HCT116 (cell line): ENCODE measurements around the gene EARS2.
"Not testable (repeated sequence)": the region's sequence is repeated elsewhere in the genome, so short reads cannot be mapped to it uniquely, and the experiment has no call there.

Source experiments
- POLR2A ChIP-seq: IDR thresholded peaks from 2 replicates; pipeline ENCODE4 v1.7.0; 2011; ENCODE audit warnings: borderline replicate concordance; ENCODE audit not compliant: insufficient read depth, insufficient read length; ENCODE audit errors: extremely low read depth
- TF ChIP-seq, protein P1 (sequence below), 3 experiments: fragments of 200-600 bp in 1 of 3; sonication (generic) in 1 of 3; IDR thresholded peaks in 2 of 3; conservative IDR thresholded peaks in 1 of 3; 2 replicates each; pipeline ENCODE4 v1.5.1; 2012 to 2017; ENCODE audit warnings: low read depth in 2 of 3, low read length in 2 of 3, antibody characterized with exemption in 1 of 3, borderline replicate concordance in 1 of 3, control low read depth in 1 of 3, mild to moderate bottlenecking in 1 of 3, mixed read lengths in 1 of 3, mixed run types in 1 of 3, moderate library complexity in 1 of 3; ENCODE audit not compliant: insufficient read depth in 1 of 3

DNA sequence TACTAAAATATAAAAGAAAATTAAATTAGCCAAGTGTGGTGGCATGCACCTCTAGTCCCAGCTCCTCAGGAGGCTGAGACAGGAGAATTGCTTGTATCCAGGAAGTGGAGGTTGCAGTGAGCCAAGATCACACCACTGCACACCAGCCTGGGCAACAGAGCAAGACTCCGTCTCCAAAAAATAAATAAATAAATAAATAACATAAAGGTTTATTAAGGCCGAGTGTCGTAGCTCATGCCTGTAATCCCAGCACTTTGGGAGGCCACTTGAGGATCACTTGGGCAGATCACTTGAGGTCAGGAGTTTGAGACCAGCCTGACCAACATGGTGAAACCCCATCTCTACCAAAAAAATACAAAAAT, 16.4 kb downstream of the EARS2 start:
- TF ChIP-seq, protein P1, sequence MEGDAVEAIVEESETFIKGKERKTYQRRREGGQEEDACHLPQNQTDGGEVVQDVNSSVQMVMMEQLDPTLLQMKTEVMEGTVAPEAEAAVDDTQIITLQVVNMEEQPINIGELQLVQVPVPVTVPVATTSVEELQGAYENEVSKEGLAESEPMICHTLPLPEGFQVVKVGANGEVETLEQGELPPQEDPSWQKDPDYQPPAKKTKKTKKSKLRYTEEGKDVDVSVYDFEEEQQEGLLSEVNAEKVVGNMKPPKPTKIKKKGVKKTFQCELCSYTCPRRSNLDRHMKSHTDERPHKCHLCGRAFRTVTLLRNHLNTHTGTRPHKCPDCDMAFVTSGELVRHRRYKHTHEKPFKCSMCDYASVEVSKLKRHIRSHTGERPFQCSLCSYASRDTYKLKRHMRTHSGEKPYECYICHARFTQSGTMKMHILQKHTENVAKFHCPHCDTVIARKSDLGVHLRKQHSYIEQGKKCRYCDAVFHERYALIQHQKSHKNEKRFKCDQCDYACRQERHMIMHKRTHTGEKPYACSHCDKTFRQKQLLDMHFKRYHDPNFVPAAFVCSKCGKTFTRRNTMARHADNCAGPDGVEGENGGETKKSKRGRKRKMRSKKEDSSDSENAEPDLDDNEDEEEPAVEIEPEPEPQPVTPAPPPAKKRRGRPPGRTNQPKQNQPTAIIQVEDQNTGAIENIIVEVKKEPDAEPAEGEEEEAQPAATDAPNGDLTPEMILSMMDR (IDR thresholded peaks at IDR 0.05 in 2 of 3, conservative IDR thresholded peaks at IDR 0.05 in 1 of 3; ENCODE audit: borderline replicate concordance in 1 of 3, insufficient read depth in 1 of 3, low read depth in 2 of 3, low read length in 2 of 3): not testable (repeated sequence)
- TF ChIP-seq POLR2A: not testable (repeated sequence)
